H9 (cell line): ENCODE data around the gene SLC29A1. TPM values are rescaled to one million over a fixed set of nuclear protein-coding genes. Genes with fewer than 3 reads are reported as not detected.

Experiments
- DNase-seq: peaks from one replicate; pipeline ENCODE4 v3.0.0-alpha.2; 2017
- H2AFZ ChIP-seq: one replicate; pipeline ENCODE4 v1.6.1; 2013; ENCODE audit warnings: mild to moderate bottlenecking, low read length, control low read depth, moderate library complexity
- H2AK5ac ChIP-seq: 2 replicates; pipeline ENCODE4 v1.6.1; 2013; ENCODE audit warnings: low read length, control low read depth, mixed read lengths; ENCODE audit not compliant: insufficient read length
- H2BK120ac ChIP-seq: one replicate; pipeline ENCODE4 v1.6.1; 2013; ENCODE audit warnings: low read depth, mild to moderate bottlenecking, low read length, control low read depth, inconsistent platforms; ENCODE audit not compliant: poor library complexity, severe bottlenecking
- H2BK12ac ChIP-seq: 2 replicates; pipeline ENCODE4 v1.6.1; 2013; ENCODE audit warnings: low read length, control low read depth, mixed read lengths, low read depth; ENCODE audit not compliant: insufficient read length
- H2BK15ac ChIP-seq: 2 replicates; pipeline ENCODE4 v1.6.1; 2013; ENCODE audit warnings: low read depth, low read length, control low read depth
- H2BK20ac ChIP-seq: one replicate; pipeline ENCODE4 v1.6.1; 2013; ENCODE audit warnings: low read depth, mild to moderate bottlenecking, low read length, control low read depth, inconsistent platforms; ENCODE audit not compliant: poor library complexity, severe bottlenecking
- H2BK5ac ChIP-seq: 2 replicates; pipeline ENCODE4 v1.6.1; 2013; ENCODE audit warnings: low read length, control low read depth, mixed read lengths; ENCODE audit not compliant: insufficient read length
- H3K14ac ChIP-seq: 2 replicates; pipeline ENCODE4 v1.6.1; 2013; ENCODE audit warnings: low read length, control low read depth; ENCODE audit not compliant: insufficient read depth
- H3K18ac ChIP-seq: 2 replicates; pipeline ENCODE4 v1.6.1; 2013; ENCODE audit warnings: low read depth, mild to moderate bottlenecking, mixed read lengths, low read length, control low read depth; ENCODE audit not compliant: insufficient read length
- H3K23ac ChIP-seq: 2 replicates; pipeline ENCODE4 v1.6.1; 2013; ENCODE audit warnings: low read length, control low read depth, mixed read lengths, low read depth; ENCODE audit not compliant: insufficient read length
- H3K23me2 ChIP-seq: 2 replicates; pipeline ENCODE4 v1.6.1; 2013; ENCODE audit warnings: low read depth, mild to moderate bottlenecking, mixed read lengths, low read length, control low read depth; ENCODE audit not compliant: insufficient read length, poor library complexity, severe bottlenecking
- H3K27ac ChIP-seq: 2 replicates; pipeline ENCODE4 v1.5.1; 2013; ENCODE audit warnings: low read length, control low read depth, mixed read lengths, low read depth; ENCODE audit not compliant: insufficient read length
- H3K27me3 ChIP-seq: 2 replicates; pipeline ENCODE4 v1.6.1; 2013; ENCODE audit warnings: low read length, control low read depth, inconsistent platforms; ENCODE audit not compliant: insufficient read depth
- H3K4ac ChIP-seq: 2 replicates; pipeline ENCODE4 v1.6.1; 2013; ENCODE audit warnings: low read depth, mild to moderate bottlenecking, control low read depth, inconsistent platforms, low read length, moderate library complexity
- H3K4me1 ChIP-seq: 2 replicates; pipeline ENCODE4 v1.6.1; 2013; ENCODE audit warnings: low read length, control low read depth, inconsistent platforms; ENCODE audit not compliant: insufficient read depth
- H3K4me2 ChIP-seq: 2 replicates; pipeline ENCODE4 v1.6.1; 2013; ENCODE audit warnings: low read length, control low read depth, mixed read lengths; ENCODE audit not compliant: insufficient read length, insufficient read depth
- H3K56ac ChIP-seq: 2 replicates; pipeline ENCODE4 v1.6.1; 2013; ENCODE audit warnings: low read depth, mild to moderate bottlenecking, mixed read lengths, low read length, control low read depth; ENCODE audit not compliant: insufficient read length
- H3K79me1 ChIP-seq: 2 replicates; pipeline ENCODE4 v1.6.1; 2013; ENCODE audit warnings: low read depth, mild to moderate bottlenecking, moderate library complexity, low read length, control low read depth, inconsistent platforms; ENCODE audit not compliant: insufficient read depth, poor library complexity, severe bottlenecking
- H3K79me2 ChIP-seq: 2 replicates; pipeline ENCODE4 v1.6.1; 2013; ENCODE audit warnings: low read length, control low read depth, inconsistent platforms; ENCODE audit not compliant: insufficient read depth
- H3K9ac ChIP-seq: 2 replicates; pipeline ENCODE4 v1.6.1; 2013; ENCODE audit warnings: low read length, control low read depth, mixed read lengths; ENCODE audit not compliant: insufficient read length; ENCODE audit errors: extremely low read depth
- H3K9me3 ChIP-seq: one replicate; pipeline ENCODE4 v1.6.1; 2013; ENCODE audit warnings: low read depth, low read length, inconsistent platforms; ENCODE audit not compliant: control insufficient read depth
- H3T11ph ChIP-seq: one replicate; pipeline ENCODE4 v1.6.1; 2013; ENCODE audit warnings: mild to moderate bottlenecking, low read length, control low read depth, inconsistent platforms
- H4K20me1 ChIP-seq: one replicate; pipeline ENCODE4 v1.6.1; 2013; ENCODE audit not compliant: control insufficient read depth, insufficient read length, insufficient read depth
- H4K5ac ChIP-seq: 2 replicates; pipeline ENCODE4 v1.6.1; 2013; ENCODE audit warnings: low read depth, mild to moderate bottlenecking, mixed read lengths, low read length, control low read depth; ENCODE audit not compliant: insufficient read length
- H4K8ac ChIP-seq: replicated peaks from 2 replicates; pipeline ENCODE4 v1.6.1; 2013; ENCODE audit warnings: low read length, control low read depth, mixed read lengths, low read depth; ENCODE audit not compliant: insufficient read length
- H4K91ac ChIP-seq: 2 replicates; pipeline ENCODE4 v1.6.1; 2013; ENCODE audit warnings: low read depth, mild to moderate bottlenecking, moderate library complexity, mixed read lengths, low read length, control low read depth; ENCODE audit not compliant: insufficient read length
- H3K27ac Mint-ChIP-seq, 3 experiments: 2 replicates in 2 of 3; 3 replicates in 1 of 3; pipeline ENCODE4 v1.8.0; 2020 to 2021; ENCODE audit warnings: mixed read lengths in 3 of 3, mild to moderate bottlenecking in 1 of 3, moderate library complexity in 1 of 3
- H3K27me3 Mint-ChIP-seq: 2 replicates; pipeline ENCODE4 v1.8.0; 2021; ENCODE audit warnings: low read depth, mild to moderate bottlenecking, moderate library complexity, mixed read lengths
- H3K36me3 Mint-ChIP-seq, 3 experiments: 2 replicates in 2 of 3; 3 replicates in 1 of 3; pipeline ENCODE4 v1.8.0; 2020 to 2021; ENCODE audit warnings: low read depth in 3 of 3, mixed read lengths in 3 of 3; ENCODE audit not compliant: insufficient read depth in 1 of 3
- H3K4me1 Mint-ChIP-seq, 2 experiments: 2 replicates each; pipeline ENCODE4 v1.8.0; 2020; ENCODE audit warnings: mixed read lengths in 2 of 2
- H3K4me3 Mint-ChIP-seq, 2 experiments: 2 replicates in 1 of 2; 3 replicates in 1 of 2; pipeline ENCODE4 v1.8.0; 2020 to 2021; ENCODE audit warnings: mild to moderate bottlenecking in 2 of 2, mixed read lengths in 2 of 2, moderate library complexity in 1 of 2
- H3K9me3 Mint-ChIP-seq, 2 experiments: 2 replicates in 1 of 2; 3 replicates in 1 of 2; pipeline ENCODE4 v1.8.0; 2020; ENCODE audit warnings: mild to moderate bottlenecking in 2 of 2, mixed read lengths in 2 of 2, moderate library complexity in 1 of 2
- WGBS: extraction: QIAGEN DNeasy Blood & Tissue Kit; methylation state at CpG from one replicate; pipeline ENCODE4 v1.1.7; 2013; ENCODE audit warnings: missing lambda C conversion rate, low lambda C conversion rate, mixed read lengths; ENCODE audit not compliant: insufficient read length; ENCODE audit errors: extremely low coverage; 5-methylcytosine and 5-hydroxymethylcytosine counted together
- total RNA-seq: library from RNA; stranded (reverse); gene quantifications from 2 replicates; pipeline ENCODE4 v1.2.1, GENCODE V29; 2021
- TF ChIP-seq, protein P1 (sequence below): fragments of 200-600 bp; sonication (generic); conservative IDR thresholded peaks from 3 replicates; pipeline ENCODE4 v1.8.0; 2021; ENCODE audit warnings: antibody characterized with exemption, mild to moderate bottlenecking

Gene SLC29A1
- total RNA-seq, 1 experiment from 2014 or later, result 124 TPM

DNA sequence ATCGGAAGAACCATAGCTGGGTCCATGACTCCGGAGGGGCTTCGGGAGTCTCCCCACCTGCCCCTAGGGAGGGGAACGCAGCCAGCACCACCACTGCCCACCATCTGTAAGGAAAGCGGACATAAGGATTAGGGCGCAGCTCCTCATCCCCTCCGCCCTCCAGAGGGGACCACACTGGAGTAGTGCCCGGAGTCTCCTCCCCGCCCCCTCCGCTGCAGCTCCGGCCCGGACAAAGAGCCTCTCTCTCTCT, 33.3 kb downstream of the SLC29A1 start:
- Histone ChIP-seq H3K23ac (no peak overlapping the region), H3K27ac (no peak overlapping the region), H3K4ac (no peak overlapping the region), H3K79me1 (no peaks in the 10 kb centered on the region), H3T11ph (no peak overlapping the region), H4K8ac (no peak overlapping the region), H3K56ac (no peak overlapping the region), H3K79me2 (no peaks in the 10 kb centered on the region), H3K4me1 (no peaks in the 10 kb centered on the region; the same call in 1 of the 2 replicates), H4K91ac (no peak overlapping the region), H2BK12ac (no peak overlapping the region), H3K4me2 (peak overlapping the region; percentile 90), H4K20me1 (no peaks in the 10 kb centered on the region), H3K27me3 (no peaks in the 10 kb centered on the region), H4K5ac (no peak overlapping the region), H3K23me2 (peaks cover 6% of the 10 kb centered on the region), H3K9ac (peak overlapping the region; percentile 68), H2BK20ac (no peak overlapping the region), H2BK15ac (no peak overlapping the region), H2BK5ac (no peak overlapping the region), H2BK120ac (no peak overlapping the region), H2AK5ac (no peak overlapping the region), H3K9me3 (no peaks in the 10 kb centered on the region), H2AFZ (no peak overlapping the region), H3K18ac (peak overlapping the region; percentile 33), H3K14ac (peak overlapping the region; percentile 34; the same call in 1 of the 2 replicates)
- no CpG with 5 or more reads among the region's 12 CpGs for WGBS
- Mint-ChIP-seq H3K4me3 (peak overlapping the region; percentile 88 to 90), H3K9me3 (no peaks in the 10 kb centered on the region), H3K27me3 (peaks cover 11% of the 10 kb centered on the region), H3K36me3 (peaks cover 25 to 63% (median 48%) of the 10 kb centered on the region in 3 experiments), H3K27ac (peak overlapping the region; percentile 59 to 98 (median 92)), H3K4me1 (peaks cover 38 to 40% of the 10 kb centered on the region in 2 experiments)
- DNase-seq, result no peak
- TF ChIP-seq, protein P1, sequence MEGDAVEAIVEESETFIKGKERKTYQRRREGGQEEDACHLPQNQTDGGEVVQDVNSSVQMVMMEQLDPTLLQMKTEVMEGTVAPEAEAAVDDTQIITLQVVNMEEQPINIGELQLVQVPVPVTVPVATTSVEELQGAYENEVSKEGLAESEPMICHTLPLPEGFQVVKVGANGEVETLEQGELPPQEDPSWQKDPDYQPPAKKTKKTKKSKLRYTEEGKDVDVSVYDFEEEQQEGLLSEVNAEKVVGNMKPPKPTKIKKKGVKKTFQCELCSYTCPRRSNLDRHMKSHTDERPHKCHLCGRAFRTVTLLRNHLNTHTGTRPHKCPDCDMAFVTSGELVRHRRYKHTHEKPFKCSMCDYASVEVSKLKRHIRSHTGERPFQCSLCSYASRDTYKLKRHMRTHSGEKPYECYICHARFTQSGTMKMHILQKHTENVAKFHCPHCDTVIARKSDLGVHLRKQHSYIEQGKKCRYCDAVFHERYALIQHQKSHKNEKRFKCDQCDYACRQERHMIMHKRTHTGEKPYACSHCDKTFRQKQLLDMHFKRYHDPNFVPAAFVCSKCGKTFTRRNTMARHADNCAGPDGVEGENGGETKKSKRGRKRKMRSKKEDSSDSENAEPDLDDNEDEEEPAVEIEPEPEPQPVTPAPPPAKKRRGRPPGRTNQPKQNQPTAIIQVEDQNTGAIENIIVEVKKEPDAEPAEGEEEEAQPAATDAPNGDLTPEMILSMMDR, result no peak
